ENCODE measurements around the gene GASK1B. TPM values are rescaled to one million over a fixed set of nuclear protein-coding genes. Genes with fewer than 3 reads are reported as not detected.

Gene GASK1B
- total RNA-seq, 8 experiments from 2014 or later, result 0.41 to 43.9 (median 1.3) TPM

DNA sequence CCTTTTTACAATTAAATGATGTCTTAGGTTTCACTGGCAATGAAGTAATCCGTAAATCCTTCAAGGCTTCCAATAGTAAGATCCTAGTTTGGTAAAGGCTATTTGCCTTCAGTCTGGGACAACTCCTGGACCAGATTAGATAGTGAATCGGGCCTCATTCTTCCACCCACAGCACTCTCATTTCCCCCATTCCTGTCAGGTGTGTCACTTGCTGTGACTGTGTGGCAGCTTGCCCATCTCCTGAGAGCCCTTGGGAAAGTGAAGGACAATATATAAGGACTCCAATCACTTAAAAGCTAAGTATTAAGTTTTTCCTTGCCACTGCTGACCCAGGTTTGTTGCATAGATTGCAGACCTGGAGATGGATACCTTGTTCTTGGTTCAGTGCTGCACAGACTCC lies 3.3 kb upstream of the GASK1B start:
- 33 to 100% (median 82%) methylated on average over 1 to 2 of the region's 2 CpGs; no CpG with 5 or more reads in 3 of the 10 experiments for WGBS, 10 experiments
- ATAC-seq (replicated peaks in 6 of 8), result no peak
- H3K27ac ChIP-seq, result no peak overlapping the region
- in situ Hi-C loops (cut with MboI; ENCODE audit: low pct_unique_long_range_greater_than_20kb in 2 of 9, low sequenced_read_pairs in 9 of 9, unreplicated experiment in 9 of 9), result loop anchor here in 2 of 9 experiments (10.0 kb wide), 1 partner anchor 181 kb away; no protein-coding TSS in a partner anchor
- peaks cover 0 to 2% of the 10 kb centered on the region in 2 donors for H3K4me1 ChIP-seq (replicated peaks in 1 of 2)
- no peak overlapping the region for H3K4me3 ChIP-seq

DNA sequence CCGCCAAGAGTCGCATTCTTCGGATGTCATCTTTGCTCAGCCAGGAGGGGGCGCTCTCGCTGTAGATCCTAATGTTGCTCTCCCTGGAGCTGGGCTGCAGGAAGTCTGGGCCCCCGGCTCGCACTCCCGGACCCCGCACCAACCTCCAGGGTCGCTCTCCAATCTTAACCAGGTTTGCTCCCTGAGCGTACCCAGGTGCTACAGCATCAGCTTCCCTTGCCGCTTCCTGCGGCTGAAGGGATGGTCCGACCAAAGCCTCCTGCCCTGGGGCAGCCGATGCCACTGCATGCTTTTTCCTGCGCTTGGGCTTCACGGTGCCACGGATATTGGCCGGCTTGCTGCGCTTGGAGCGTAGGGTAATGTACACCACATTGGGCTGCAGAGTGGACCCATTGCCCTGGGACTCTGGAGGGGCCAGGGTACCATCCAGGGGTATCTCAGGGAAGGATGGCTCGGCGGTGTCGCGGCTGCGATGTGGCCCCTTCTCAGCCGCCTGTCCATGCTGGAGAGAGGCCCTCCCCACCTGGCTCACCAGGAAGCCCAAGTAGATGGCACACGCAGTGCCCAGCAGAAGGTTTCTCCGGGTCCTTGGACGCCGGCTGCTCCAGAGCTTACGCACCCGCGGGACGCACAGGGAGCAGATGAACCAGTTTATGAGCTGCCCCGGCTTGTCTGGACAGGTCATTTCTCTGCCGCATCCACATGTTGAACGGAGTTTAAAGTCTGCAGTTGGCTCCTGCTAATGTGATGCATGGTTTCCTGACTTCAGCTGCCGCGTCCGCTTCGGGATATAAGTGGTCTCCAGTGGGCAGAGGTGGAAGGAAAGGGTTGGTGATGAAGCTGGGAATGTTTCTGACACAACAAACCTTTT lies 1.9 kb downstream of the GASK1B start:
- H3K4me1 ChIP-seq (replicated peaks in 1 of 2), result peaks cover 0 to 2% of the 10 kb centered on the region in 2 donors
- H3K27ac ChIP-seq, result no peak overlapping the region
- in situ Hi-C loops (cut with MboI; ENCODE audit: low pct_unique_long_range_greater_than_20kb in 2 of 9, low sequenced_read_pairs in 9 of 9, unreplicated experiment in 9 of 9), result loop anchor here in 4 of 9 experiments (10.0 to 25.0 kb wide), 3 partner anchors 176 to 959 kb away; partner anchors contain the start of gene GRIA2 (in 1 of the 4)
- 2 to 100% (median 93%) methylated on average over 4 to 15 of the region's 42 CpGs; no CpG with 5 or more reads in 1 of the 10 experiments for WGBS, 10 experiments
- peak in 4 of 8 experiments; percentile 8 to 49 (median 26) for ATAC-seq (replicated peaks in 6 of 8)
- H3K4me3 ChIP-seq, result peak overlapping the region in 1 of 5 donors; percentile 10

DNA sequence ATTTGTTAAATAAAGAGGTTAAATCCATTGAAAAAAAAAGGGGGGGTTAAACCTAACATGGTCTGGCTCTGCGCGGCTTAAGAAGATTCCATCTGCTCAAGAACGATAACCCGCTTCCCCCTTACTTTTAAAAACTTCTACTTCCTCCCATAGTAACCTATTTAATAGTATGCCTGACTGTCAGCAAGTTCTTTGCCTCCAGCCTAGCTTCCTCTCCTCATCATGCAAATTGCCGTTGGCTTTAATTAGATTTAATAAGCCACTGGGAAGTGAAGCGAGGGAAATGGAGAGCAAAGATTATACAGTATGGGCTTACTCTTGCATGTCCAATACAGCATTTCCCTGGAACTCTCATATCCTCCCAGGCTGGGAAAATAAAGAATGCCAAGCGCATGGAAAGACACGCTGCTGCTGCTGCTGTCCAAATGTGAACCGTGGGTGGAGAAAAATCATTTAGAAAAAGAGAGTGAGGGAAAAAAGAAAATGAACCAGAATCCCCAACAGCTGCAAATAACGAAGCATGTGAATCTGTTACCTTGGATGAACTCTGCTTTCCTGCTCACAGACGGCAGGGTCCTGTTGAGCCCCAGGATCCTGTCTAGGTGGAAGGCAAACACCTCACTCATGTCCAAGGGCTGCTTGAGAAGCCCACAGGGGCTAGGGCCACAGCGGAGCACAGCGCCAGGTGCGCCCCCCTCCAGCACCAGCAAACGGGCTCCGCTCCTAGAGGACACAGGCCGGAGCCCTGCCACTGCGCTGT lies 2.7 kb downstream of the GASK1B start:
- WGBS, 10 experiments, result 11 to 99% (median 88%) methylated on average over 2 to 14 of the region's 18 CpGs
- peak overlapping the region in 2 of 5 donors; percentile 4 to 5 for H3K4me3 ChIP-seq
- H3K27ac ChIP-seq, result no peak overlapping the region
- in situ Hi-C loops (cut with MboI; ENCODE audit: low pct_unique_long_range_greater_than_20kb in 2 of 9, low sequenced_read_pairs in 9 of 9, unreplicated experiment in 9 of 9), result loop anchor here in 4 of 9 experiments (10.0 to 25.0 kb wide), 3 partner anchors 175 to 958 kb away; partner anchors contain the start of gene GRIA2 (in 1 of the 4)
- ATAC-seq (replicated peaks in 6 of 8), result peak in 2 of 8 experiments; percentile 11 to 13
- H3K4me1 ChIP-seq (replicated peaks in 1 of 2), result peaks cover 0 to 2% of the 10 kb centered on the region in 2 donors

DNA sequence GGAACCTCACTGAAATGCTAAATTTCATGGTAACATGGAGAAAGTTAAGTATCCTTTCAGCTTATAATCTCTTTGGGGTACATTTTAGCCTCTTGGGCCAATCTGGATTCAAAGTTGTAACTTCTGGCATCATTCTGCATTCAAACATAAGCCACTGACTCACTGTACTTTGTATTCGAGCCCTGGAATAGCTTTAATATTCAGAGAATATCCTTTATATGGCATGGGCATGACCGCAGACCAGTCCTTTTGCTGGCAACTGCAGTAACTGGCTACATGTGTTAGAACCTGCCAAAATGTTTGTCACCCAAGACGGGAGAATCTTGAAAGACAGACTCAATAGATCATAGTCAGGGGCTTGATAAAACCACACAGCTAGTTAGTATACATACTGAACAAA lies 3.3 kb downstream of the GASK1B start:
- in situ Hi-C loops (cut with MboI; ENCODE audit: low pct_unique_long_range_greater_than_20kb in 2 of 9, low sequenced_read_pairs in 9 of 9, unreplicated experiment in 9 of 9), result loop anchor here in 2 of 9 experiments (25.0 kb wide), 2 partner anchors 182 to 957 kb away; partner anchors contain the start of gene GRIA2 (in 1 of the 2)
- H3K4me3 ChIP-seq, result peak overlapping the region in 2 of 5 donors; percentile 4 to 5
- WGBS, 10 experiments, result 0 to 100% (median 58%) methylated on average over 2 to 3 of the region's 3 CpGs; no CpG with 5 or more reads in 2 of the 10 experiments
- H3K4me1 ChIP-seq (replicated peaks in 1 of 2), result peaks cover 4 to 5% of the 10 kb centered on the region in 2 donors
- no peak overlapping the region for H3K27ac ChIP-seq
- peak in 2 of 8 experiments; percentile 14 to 59 for ATAC-seq (replicated peaks in 6 of 8)

DNA sequence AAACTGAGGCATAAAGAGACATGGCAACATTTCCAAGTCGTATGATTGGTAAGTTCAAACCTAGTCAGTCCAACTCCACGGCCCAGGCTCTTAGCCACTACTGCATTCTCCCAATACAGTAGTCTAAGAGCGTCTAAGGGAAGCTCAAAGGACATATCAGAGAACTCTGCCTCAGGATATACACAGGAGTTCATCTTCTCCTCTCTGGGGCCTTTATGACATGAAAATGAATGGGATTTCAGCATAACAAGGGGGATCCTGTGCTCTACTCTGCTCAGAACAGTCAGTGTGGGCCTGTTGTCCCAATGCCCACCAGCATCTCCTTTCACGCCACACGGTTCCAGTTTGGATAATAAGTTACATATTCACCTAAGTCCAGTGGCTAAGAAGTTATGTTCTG lies 4.2 kb downstream of the GASK1B start:
- no peak overlapping the region for H3K4me3 ChIP-seq
- in situ Hi-C loops (cut with MboI; ENCODE audit: low pct_unique_long_range_greater_than_20kb in 2 of 9, low sequenced_read_pairs in 9 of 9, unreplicated experiment in 9 of 9), result loop anchor here in 2 of 9 experiments (25.0 kb wide), 2 partner anchors 181 to 956 kb away; partner anchors contain the start of gene GRIA2 (in 1 of the 2)
- H3K27ac ChIP-seq, result no peak overlapping the region

DNA sequence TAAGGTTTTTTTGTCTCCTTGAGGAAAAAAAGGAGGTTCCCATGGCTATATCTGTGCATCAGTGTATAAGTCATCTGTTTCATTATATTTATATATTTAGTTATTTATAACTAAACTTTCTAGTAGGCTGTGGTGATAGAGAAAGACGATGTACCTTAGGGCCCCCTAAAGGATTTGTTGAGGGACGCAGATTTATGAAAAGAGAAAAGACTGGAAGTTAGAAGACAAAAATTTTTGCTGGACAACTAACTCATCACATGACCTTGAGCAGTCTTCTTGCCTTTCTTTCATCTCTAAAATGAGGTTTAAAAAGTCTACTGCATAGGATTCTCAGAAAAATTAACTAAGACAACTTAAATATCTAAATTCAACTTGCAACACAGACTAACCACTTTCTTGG lies 6.1 kb downstream of the GASK1B start:
- no peak overlapping the region for H3K4me3 ChIP-seq
- in situ Hi-C loops (cut with MboI; ENCODE audit: low pct_unique_long_range_greater_than_20kb in 2 of 9, low sequenced_read_pairs in 9 of 9, unreplicated experiment in 9 of 9), result loop anchor here in 2 of 9 experiments (25.0 kb wide), 2 partner anchors 179 to 954 kb away; partner anchors contain the start of gene GRIA2 (in 1 of the 2)
- WGBS, 10 experiments, result 35 to 88% (median 67%) methylated on average over 2 of the region's 2 CpGs; no CpG with 5 or more reads in 2 of the 10 experiments

More for the DNA sequence above, 4.2 kb downstream of the GASK1B start:
- no peak for ATAC-seq (replicated peaks in 6 of 8)
- H3K4me1 ChIP-seq (replicated peaks in 1 of 2), result peaks cover 4 to 5% of the 10 kb centered on the region in 2 donors
- WGBS, 10 experiments, result 44 to 100% (median 100%) methylated on average over 1 to 5 of the region's 5 CpGs; no CpG with 5 or more reads in 3 of the 10 experiments

DNA sequence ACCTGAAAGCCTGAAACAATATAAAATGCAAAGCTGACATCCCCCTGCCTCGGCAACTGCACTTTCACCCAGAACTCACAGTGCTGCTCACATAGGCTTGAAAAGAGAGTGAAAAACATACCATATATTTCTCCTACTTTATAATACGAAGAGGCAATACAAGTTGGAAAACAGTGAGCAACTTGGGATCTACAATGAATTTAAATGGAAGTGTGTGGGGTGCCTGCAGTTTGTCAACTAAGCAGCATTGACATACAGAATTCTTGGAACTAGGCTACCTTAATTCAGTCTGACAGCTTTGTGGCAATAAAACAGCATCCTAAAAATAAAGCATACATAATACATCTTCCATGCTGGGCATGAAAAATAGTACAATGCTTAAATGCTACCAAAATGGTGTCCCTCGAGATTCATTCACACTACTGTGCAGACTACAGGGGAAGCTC lies 8.0 kb downstream of the GASK1B start:
- ATAC-seq (replicated peaks in 6 of 8), result peak in 3 of 8 experiments; percentile 22 to 37 (median 34)
- Histone ChIP-seq H3K27ac (peak overlapping the region in 1 of 2 donors; percentile 63), H3K4me3 (no peak overlapping the region), H3K4me1 (replicated peaks in 1 of 2) (peaks cover 3 to 4% of the 10 kb centered on the region in 2 donors)
- in situ Hi-C loops (cut with MboI; ENCODE audit: low pct_unique_long_range_greater_than_20kb in 2 of 9, low sequenced_read_pairs in 9 of 9, unreplicated experiment in 9 of 9), result loop anchor here in 2 of 9 experiments (25.0 kb wide), 2 partner anchors 177 to 952 kb away; partner anchors contain the start of gene GRIA2 (in 1 of the 2)
- 42 to 85% (median 73%) methylated on average over 1 to 3 of the region's 3 CpGs; no CpG with 5 or more reads in 2 of the 10 experiments for WGBS, 10 experiments

More for the DNA sequence above, 6.1 kb downstream of the GASK1B start:
- Histone ChIP-seq H3K27ac (no peak overlapping the region), H3K4me1 (replicated peaks in 1 of 2) (peaks cover 3 to 4% of the 10 kb centered on the region in 2 donors)
- ATAC-seq (replicated peaks in 6 of 8), result no peak

DNA sequence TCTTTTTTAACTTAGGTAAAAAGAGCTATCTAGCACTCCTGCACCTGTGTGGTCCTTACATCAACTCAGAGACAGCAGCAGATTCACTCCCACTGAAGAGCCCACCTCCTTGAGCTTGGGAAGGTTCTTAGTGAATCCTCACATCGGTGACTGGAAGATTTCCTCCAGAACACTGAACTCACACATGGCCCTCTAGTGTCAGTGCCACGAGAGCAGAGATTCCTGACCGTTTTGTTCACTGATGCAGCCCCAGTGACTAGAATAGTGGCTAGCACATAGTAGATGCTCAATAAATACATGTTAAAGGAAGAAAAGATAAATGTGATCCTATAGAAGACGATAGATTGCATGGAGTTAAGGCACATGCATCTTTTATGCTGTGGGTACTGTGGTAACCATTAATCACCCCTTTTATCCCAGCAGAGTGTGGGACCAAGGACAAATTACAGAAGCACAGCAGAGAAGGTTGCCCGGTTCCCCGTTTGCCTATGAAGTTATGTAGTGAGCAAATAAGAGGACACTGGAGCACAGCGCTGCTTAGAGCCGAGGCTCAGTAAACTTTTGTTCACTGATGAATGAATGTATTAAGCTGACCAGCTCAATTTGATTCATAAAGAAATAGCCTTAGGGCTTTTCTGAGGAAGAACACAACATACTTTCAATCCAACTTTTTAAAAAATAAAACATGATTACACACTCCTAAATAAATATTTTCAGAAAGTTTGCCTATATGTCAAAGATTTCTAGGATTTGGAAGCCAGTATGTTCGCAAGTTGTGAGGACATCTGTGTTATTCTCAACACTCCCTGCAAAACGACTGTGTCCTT lies 8.7 kb downstream of the GASK1B start:
- peak in 3 of 8 experiments; percentile 89 to 96 (median 91) for ATAC-seq (replicated peaks in 6 of 8)
- 39 to 74% (median 59%) methylated on average over 3 to 10 of the region's 10 CpGs for WGBS, 10 experiments
- no peak overlapping the region for H3K4me3 ChIP-seq
- peak overlapping the region in 1 of 2 donors; percentile 63 for H3K27ac ChIP-seq
- peaks cover 4 to 5% of the 10 kb centered on the region in 2 donors for H3K4me1 ChIP-seq (replicated peaks in 1 of 2)
- in situ Hi-C loops (cut with MboI; ENCODE audit: low pct_unique_long_range_greater_than_20kb in 2 of 9, low sequenced_read_pairs in 9 of 9, unreplicated experiment in 9 of 9), result loop anchor here in 2 of 9 experiments (25.0 kb wide), 2 partner anchors 177 to 952 kb away; partner anchors contain the start of gene GRIA2 (in 1 of the 2)

DNA sequence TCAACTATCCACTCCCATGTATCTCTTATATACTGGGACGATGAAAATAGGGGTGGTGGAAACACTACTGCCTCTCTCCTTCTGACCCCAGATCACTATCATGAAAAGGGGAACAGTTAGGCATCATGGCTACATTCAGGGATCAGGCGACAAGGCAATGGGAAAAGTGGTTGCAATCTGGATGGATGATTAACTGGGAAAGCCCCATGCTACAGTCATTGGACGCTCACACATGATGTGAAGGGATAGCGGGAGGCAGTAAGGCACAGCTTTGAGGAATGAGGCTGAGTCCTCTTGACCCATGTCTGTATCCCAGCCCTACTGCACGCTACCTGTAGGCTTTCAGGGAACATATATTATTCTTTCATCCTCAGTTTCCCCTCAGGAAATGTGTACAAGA lies 10.2 kb downstream of the GASK1B start:
- Histone ChIP-seq H3K4me1 (replicated peaks in 1 of 2) (peaks cover 4 to 6% of the 10 kb centered on the region in 2 donors), H3K27ac (no peak overlapping the region), H3K4me3 (no peak overlapping the region)
- ATAC-seq (replicated peaks in 6 of 8), result no peak
- 87 to 100% (median 90%) methylated on average over 1 to 5 of the region's 5 CpGs; no CpG with 5 or more reads in 3 of the 10 experiments for WGBS, 10 experiments
- in situ Hi-C loops (cut with MboI; ENCODE audit: low pct_unique_long_range_greater_than_20kb in 2 of 9, low sequenced_read_pairs in 9 of 9, unreplicated experiment in 9 of 9), result loop anchor here in 2 of 9 experiments (25.0 kb wide), 2 partner anchors 175 to 950 kb away; partner anchors contain the start of gene GRIA2 (in 1 of the 2)

DNA sequence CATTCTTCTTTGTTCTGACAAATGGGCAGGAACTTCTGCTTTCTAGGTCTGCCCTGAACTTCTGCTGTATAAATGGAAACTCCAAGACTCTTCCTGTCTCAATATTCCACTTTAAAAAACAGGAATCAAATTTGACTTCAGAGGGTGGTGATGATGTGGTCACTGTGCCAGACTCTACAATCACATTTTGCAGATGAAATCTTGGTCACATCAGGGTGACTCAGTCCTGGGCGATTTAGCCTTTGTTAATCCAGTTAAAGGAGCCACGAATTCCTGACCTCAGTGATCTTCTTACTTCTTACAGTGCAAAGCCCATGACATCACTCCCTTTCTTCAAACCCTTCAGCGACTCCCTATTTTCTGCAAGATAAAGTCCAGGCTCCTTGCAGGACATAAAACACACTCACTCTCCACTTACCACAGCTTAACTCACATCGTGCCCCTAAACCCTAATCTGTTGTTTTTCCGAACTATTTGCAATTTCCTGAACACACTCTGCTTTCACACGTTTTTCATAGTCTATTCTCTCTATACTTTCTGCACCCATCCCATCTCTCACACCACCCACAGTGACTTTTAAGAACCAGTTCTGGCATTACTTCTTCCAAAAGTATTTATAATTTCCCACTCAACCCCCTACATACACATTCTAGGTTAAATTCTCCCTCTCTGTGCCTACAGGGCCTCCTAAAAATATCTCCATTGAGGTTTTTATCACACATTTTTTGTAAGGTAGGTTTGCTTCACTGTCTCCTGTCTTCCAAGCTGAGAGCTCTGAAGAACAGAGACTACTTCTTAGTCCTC lies 11.1 kb downstream of the GASK1B start:
- Histone ChIP-seq H3K4me3 (no peak overlapping the region), H3K4me1 (replicated peaks in 1 of 2) (peaks cover 4 to 6% of the 10 kb centered on the region in 2 donors), H3K27ac (no peak overlapping the region)
- in situ Hi-C loops (cut with MboI; ENCODE audit: low pct_unique_long_range_greater_than_20kb in 2 of 9, low sequenced_read_pairs in 9 of 9, unreplicated experiment in 9 of 9), result loop anchor here in 2 of 9 experiments (25.0 kb wide), 2 partner anchors 174 to 949 kb away; partner anchors contain the start of gene GRIA2 (in 1 of the 2)
- ATAC-seq (replicated peaks in 6 of 8), result peak in 4 of 8 experiments; percentile 4 to 91 (median 75)
- WGBS, 10 experiments, result 14 to 100% (median 72%) methylated on average over 1 to 6 of the region's 6 CpGs
